ENCODE data around the gene BCAS1. TPM values are rescaled to one million over a fixed set of nuclear protein-coding genes. Genes with fewer than 3 reads are reported as not detected.

The BCAS1 gene
- total RNA-seq, 1 experiment from 2014 or later: 1.2 TPM

DNA sequence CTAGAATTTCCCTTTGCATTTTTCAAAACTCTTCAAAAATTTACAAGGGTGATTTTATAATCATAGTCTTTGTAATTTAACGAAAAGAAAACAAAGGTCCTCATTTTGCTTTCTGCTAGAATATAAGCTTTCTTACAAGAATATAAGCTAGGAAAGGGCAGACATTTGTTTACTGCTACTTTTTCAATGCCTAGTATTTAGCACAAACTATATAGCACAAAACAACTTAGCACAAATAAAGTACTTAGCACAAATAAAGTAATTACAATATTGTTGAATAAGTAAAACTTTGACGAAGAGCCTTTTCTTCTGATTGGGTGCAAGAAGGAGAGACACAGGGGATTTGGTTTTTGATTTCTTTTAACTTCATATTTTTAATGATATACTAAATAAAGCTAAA lies 87.8 kb downstream of the BCAS1 start:
- Mint-ChIP-seq H3K4me3 (ENCODE audit: unreplicated experiment) (no peak overlapping the region), H3K4me1 (ENCODE audit: low read depth, unreplicated experiment) (no peaks in the 10 kb centered on the region), H3K9me3 (ENCODE audit: unreplicated experiment) (no peaks in the 10 kb centered on the region), H3K27ac (ENCODE audit: unreplicated experiment) (no peak overlapping the region), H3K36me3 (ENCODE audit: insufficient read depth, unreplicated experiment) (no peaks in the 10 kb centered on the region), H3K27me3 (ENCODE audit: insufficient read depth, unreplicated experiment) (peaks cover 13% of the 10 kb centered on the region)
- H3K9me3 ChIP-seq: no peaks in the 10 kb centered on the region
- no TSS peak for BruUV-seq (replicated peaks)
- 0 out of 2 replicates have a peak, but pooled peaks cover 1% of the 10 kb centered on the region for H3K27me3 ChIP-seq (replicated peaks; ENCODE audit: control insufficient read depth, insufficient read depth, low read length)
- intact Hi-C loops (cut with micrococcal nuclease; ENCODE audit: unreplicated experiment): no loop called here
- TF ChIP-seq CTCF (IDR thresholded peaks at IDR 0.05; ENCODE audit: insufficient read depth in 1 of 2, low read depth in 1 of 2, low read length in 1 of 2, severe bottlenecking in 1 of 2, unreplicated experiment in 1 of 2): no peak
- ChIA-PET POLR2A (no interaction called here), CTCF (no interaction called here)
- DNase-seq: no peak
- no peaks in the 10 kb centered on the region for H3K36me3 ChIP-seq (ENCODE audit: control insufficient read depth, insufficient read depth, low read length)
- no peaks in the 10 kb centered on the region for H3K4me1 ChIP-seq
- H3K4me3 ChIP-seq (ENCODE audit: low read depth, low read length): no peak overlapping the region

DNA sequence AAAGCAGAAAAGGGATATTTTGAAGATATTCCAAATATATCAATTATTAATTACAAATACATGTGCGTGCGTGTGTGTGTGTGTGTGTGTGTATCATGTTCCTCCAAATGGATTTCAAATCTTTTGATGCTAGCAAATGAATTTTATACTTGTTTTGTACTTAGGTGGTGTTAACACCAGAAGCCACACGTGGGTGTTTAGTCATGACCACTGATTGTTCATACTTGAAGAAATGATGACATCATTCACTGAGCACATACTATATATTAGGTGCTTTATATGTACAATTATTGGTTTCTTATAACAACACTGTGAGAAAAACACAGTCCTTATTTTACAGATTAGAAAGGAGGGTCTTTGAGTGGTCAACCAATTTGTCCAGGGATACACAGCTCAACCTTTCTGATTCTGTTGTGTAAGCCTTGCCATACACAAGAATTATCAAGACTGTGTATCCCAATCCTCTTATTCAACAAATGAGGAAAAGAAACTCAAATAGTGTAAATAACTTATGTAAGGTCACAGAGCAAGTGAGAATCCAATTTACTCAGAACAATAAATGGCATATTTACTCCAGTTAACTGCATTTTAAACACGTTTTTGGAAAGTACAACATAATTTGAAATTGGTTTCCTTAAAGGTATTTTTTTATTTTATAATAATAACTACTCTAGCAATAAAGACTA lies 88.5 kb downstream of the BCAS1 start:
- Histone ChIP-seq H3K36me3 (ENCODE audit: control insufficient read depth, insufficient read depth, low read length) (no peaks in the 10 kb centered on the region), H3K4me3 (ENCODE audit: low read depth, low read length) (no peak overlapping the region), H3K27me3 (replicated peaks; ENCODE audit: control insufficient read depth, insufficient read depth, low read length) (0 out of 2 replicates have a peak, but pooled peaks cover 1% of the 10 kb centered on the region), H3K9me3 (no peaks in the 10 kb centered on the region), H3K4me1 (no peaks in the 10 kb centered on the region)
- BruUV-seq (replicated peaks): no TSS peak
- Mint-ChIP-seq H3K4me1 (ENCODE audit: low read depth, unreplicated experiment) (no peaks in the 10 kb centered on the region), H3K27me3 (ENCODE audit: insufficient read depth, unreplicated experiment) (peaks cover 11% of the 10 kb centered on the region), H3K9me3 (ENCODE audit: unreplicated experiment) (no peaks in the 10 kb centered on the region), H3K36me3 (ENCODE audit: insufficient read depth, unreplicated experiment) (no peaks in the 10 kb centered on the region), H3K27ac (ENCODE audit: unreplicated experiment) (no peak overlapping the region), H3K4me3 (ENCODE audit: unreplicated experiment) (no peak overlapping the region)
- TF ChIP-seq CTCF (IDR thresholded peaks at IDR 0.05; ENCODE audit: insufficient read depth in 1 of 2, low read depth in 1 of 2, low read length in 1 of 2, severe bottlenecking in 1 of 2, unreplicated experiment in 1 of 2): no peak
- ChIA-PET POLR2A (no interaction called here), CTCF (no interaction called here)
- intact Hi-C loops (cut with micrococcal nuclease; ENCODE audit: unreplicated experiment): no loop called here
- no peak for DNase-seq

DNA sequence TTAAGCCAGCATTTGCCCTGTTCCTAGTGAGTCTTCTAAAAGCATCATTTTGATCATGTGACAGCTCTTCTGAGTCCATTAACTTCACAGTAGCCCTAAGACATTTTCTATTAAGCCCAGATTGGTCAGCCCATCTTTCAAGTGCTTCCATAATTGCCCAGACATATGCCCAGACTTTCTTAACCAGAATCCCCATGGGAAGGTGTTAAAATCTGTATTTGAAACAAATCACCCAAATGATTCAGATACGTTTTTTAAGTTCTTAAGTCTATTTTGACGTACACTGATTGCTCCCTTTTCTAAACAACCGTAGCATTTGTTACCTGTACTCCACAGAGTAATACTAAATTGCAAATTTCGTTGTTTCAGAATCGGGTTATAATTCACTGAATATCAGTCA lies 89.3 kb downstream of the BCAS1 start:
- ChIA-PET CTCF (no interaction called here), POLR2A (no interaction called here)
- no peak overlapping the region for H3K4me3 ChIP-seq (ENCODE audit: low read depth, low read length)
- no peaks in the 10 kb centered on the region for H3K9me3 Mint-ChIP-seq (ENCODE audit: unreplicated experiment)
- H3K27me3 Mint-ChIP-seq (ENCODE audit: insufficient read depth, unreplicated experiment): peaks cover 10% of the 10 kb centered on the region
- no peaks in the 10 kb centered on the region for H3K4me1 ChIP-seq
- TF ChIP-seq CTCF (IDR thresholded peaks at IDR 0.05; ENCODE audit: insufficient read depth in 1 of 2, low read depth in 1 of 2, low read length in 1 of 2, severe bottlenecking in 1 of 2, unreplicated experiment in 1 of 2): no peak
- no peaks in the 10 kb centered on the region for H3K36me3 ChIP-seq (ENCODE audit: control insufficient read depth, insufficient read depth, low read length)
- no peak overlapping the region for H3K4me3 Mint-ChIP-seq (ENCODE audit: unreplicated experiment)
- BruUV-seq (replicated peaks): no TSS peak
- intact Hi-C loops (cut with micrococcal nuclease; ENCODE audit: unreplicated experiment): no loop called here
- no peak for DNase-seq
- H3K36me3 Mint-ChIP-seq (ENCODE audit: insufficient read depth, unreplicated experiment): no peaks in the 10 kb centered on the region
- no peak overlapping the region for H3K27ac Mint-ChIP-seq (ENCODE audit: unreplicated experiment)
- H3K27me3 ChIP-seq (replicated peaks; ENCODE audit: control insufficient read depth, insufficient read depth, low read length): 0 out of 2 replicates have a peak, but pooled peaks cover 1% of the 10 kb centered on the region
- no peaks in the 10 kb centered on the region for H3K9me3 ChIP-seq
- H3K4me1 Mint-ChIP-seq (ENCODE audit: low read depth, unreplicated experiment): no peaks in the 10 kb centered on the region
